H9 (cell line): ENCODE data around the gene TRIM26. TPM values are rescaled to one million over a fixed set of nuclear protein-coding genes. Genes with fewer than 3 reads are reported as not detected.

ENCODE experiments used
- DNase-seq: peaks from one replicate; pipeline ENCODE4 v3.0.0-alpha.2; 2017
- H2AFZ ChIP-seq: one replicate; pipeline ENCODE4 v1.6.1; 2013; ENCODE audit warnings: mild to moderate bottlenecking, low read length, control low read depth, moderate library complexity
- H2AK5ac ChIP-seq: 2 replicates; pipeline ENCODE4 v1.6.1; 2013; ENCODE audit warnings: low read length, control low read depth, mixed read lengths; ENCODE audit not compliant: insufficient read length
- H2BK120ac ChIP-seq: one replicate; pipeline ENCODE4 v1.6.1; 2013; ENCODE audit warnings: low read depth, mild to moderate bottlenecking, low read length, control low read depth, inconsistent platforms; ENCODE audit not compliant: poor library complexity, severe bottlenecking
- H2BK12ac ChIP-seq: 2 replicates; pipeline ENCODE4 v1.6.1; 2013; ENCODE audit warnings: low read length, control low read depth, mixed read lengths, low read depth; ENCODE audit not compliant: insufficient read length
- H2BK15ac ChIP-seq: 2 replicates; pipeline ENCODE4 v1.6.1; 2013; ENCODE audit warnings: low read depth, low read length, control low read depth
- H2BK20ac ChIP-seq: one replicate; pipeline ENCODE4 v1.6.1; 2013; ENCODE audit warnings: low read depth, mild to moderate bottlenecking, low read length, control low read depth, inconsistent platforms; ENCODE audit not compliant: poor library complexity, severe bottlenecking
- H2BK5ac ChIP-seq: 2 replicates; pipeline ENCODE4 v1.6.1; 2013; ENCODE audit warnings: low read length, control low read depth, mixed read lengths; ENCODE audit not compliant: insufficient read length
- H3K14ac ChIP-seq: 2 replicates; pipeline ENCODE4 v1.6.1; 2013; ENCODE audit warnings: low read length, control low read depth; ENCODE audit not compliant: insufficient read depth
- H3K18ac ChIP-seq: 2 replicates; pipeline ENCODE4 v1.6.1; 2013; ENCODE audit warnings: low read depth, mild to moderate bottlenecking, mixed read lengths, low read length, control low read depth; ENCODE audit not compliant: insufficient read length
- H3K23ac ChIP-seq: 2 replicates; pipeline ENCODE4 v1.6.1; 2013; ENCODE audit warnings: low read length, control low read depth, mixed read lengths, low read depth; ENCODE audit not compliant: insufficient read length
- H3K23me2 ChIP-seq: 2 replicates; pipeline ENCODE4 v1.6.1; 2013; ENCODE audit warnings: low read depth, mild to moderate bottlenecking, mixed read lengths, low read length, control low read depth; ENCODE audit not compliant: insufficient read length, poor library complexity, severe bottlenecking
- H3K27ac ChIP-seq: 2 replicates; pipeline ENCODE4 v1.5.1; 2013; ENCODE audit warnings: low read length, control low read depth, mixed read lengths, low read depth; ENCODE audit not compliant: insufficient read length
- H3K27me3 ChIP-seq: 2 replicates; pipeline ENCODE4 v1.6.1; 2013; ENCODE audit warnings: low read length, control low read depth, inconsistent platforms; ENCODE audit not compliant: insufficient read depth
- H3K4ac ChIP-seq: 2 replicates; pipeline ENCODE4 v1.6.1; 2013; ENCODE audit warnings: low read depth, mild to moderate bottlenecking, control low read depth, inconsistent platforms, low read length, moderate library complexity
- H3K4me1 ChIP-seq: 2 replicates; pipeline ENCODE4 v1.6.1; 2013; ENCODE audit warnings: low read length, control low read depth, inconsistent platforms; ENCODE audit not compliant: insufficient read depth
- H3K4me2 ChIP-seq: 2 replicates; pipeline ENCODE4 v1.6.1; 2013; ENCODE audit warnings: low read length, control low read depth, mixed read lengths; ENCODE audit not compliant: insufficient read length, insufficient read depth
- H3K56ac ChIP-seq: 2 replicates; pipeline ENCODE4 v1.6.1; 2013; ENCODE audit warnings: low read depth, mild to moderate bottlenecking, mixed read lengths, low read length, control low read depth; ENCODE audit not compliant: insufficient read length
- H3K79me1 ChIP-seq: 2 replicates; pipeline ENCODE4 v1.6.1; 2013; ENCODE audit warnings: low read depth, mild to moderate bottlenecking, moderate library complexity, low read length, control low read depth, inconsistent platforms; ENCODE audit not compliant: insufficient read depth, poor library complexity, severe bottlenecking
- H3K79me2 ChIP-seq: 2 replicates; pipeline ENCODE4 v1.6.1; 2013; ENCODE audit warnings: low read length, control low read depth, inconsistent platforms; ENCODE audit not compliant: insufficient read depth
- H3K9ac ChIP-seq: 2 replicates; pipeline ENCODE4 v1.6.1; 2013; ENCODE audit warnings: low read length, control low read depth, mixed read lengths; ENCODE audit not compliant: insufficient read length; ENCODE audit errors: extremely low read depth
- H3K9me3 ChIP-seq: one replicate; pipeline ENCODE4 v1.6.1; 2013; ENCODE audit warnings: low read depth, low read length, inconsistent platforms; ENCODE audit not compliant: control insufficient read depth
- H3T11ph ChIP-seq: one replicate; pipeline ENCODE4 v1.6.1; 2013; ENCODE audit warnings: mild to moderate bottlenecking, low read length, control low read depth, inconsistent platforms
- H4K20me1 ChIP-seq: one replicate; pipeline ENCODE4 v1.6.1; 2013; ENCODE audit not compliant: control insufficient read depth, insufficient read length, insufficient read depth
- H4K5ac ChIP-seq: 2 replicates; pipeline ENCODE4 v1.6.1; 2013; ENCODE audit warnings: low read depth, mild to moderate bottlenecking, mixed read lengths, low read length, control low read depth; ENCODE audit not compliant: insufficient read length
- H4K8ac ChIP-seq: replicated peaks from 2 replicates; pipeline ENCODE4 v1.6.1; 2013; ENCODE audit warnings: low read length, control low read depth, mixed read lengths, low read depth; ENCODE audit not compliant: insufficient read length
- H4K91ac ChIP-seq: 2 replicates; pipeline ENCODE4 v1.6.1; 2013; ENCODE audit warnings: low read depth, mild to moderate bottlenecking, moderate library complexity, mixed read lengths, low read length, control low read depth; ENCODE audit not compliant: insufficient read length
- H3K27ac Mint-ChIP-seq, 3 experiments: 2 replicates in 2 of 3; 3 replicates in 1 of 3; pipeline ENCODE4 v1.8.0; 2020 to 2021; ENCODE audit warnings: mixed read lengths in 3 of 3, mild to moderate bottlenecking in 1 of 3, moderate library complexity in 1 of 3
- H3K27me3 Mint-ChIP-seq: 2 replicates; pipeline ENCODE4 v1.8.0; 2021; ENCODE audit warnings: low read depth, mild to moderate bottlenecking, moderate library complexity, mixed read lengths
- H3K36me3 Mint-ChIP-seq, 3 experiments: 2 replicates in 2 of 3; 3 replicates in 1 of 3; pipeline ENCODE4 v1.8.0; 2020 to 2021; ENCODE audit warnings: low read depth in 3 of 3, mixed read lengths in 3 of 3; ENCODE audit not compliant: insufficient read depth in 1 of 3
- H3K4me1 Mint-ChIP-seq, 2 experiments: 2 replicates each; pipeline ENCODE4 v1.8.0; 2020; ENCODE audit warnings: mixed read lengths in 2 of 2
- H3K4me3 Mint-ChIP-seq, 2 experiments: 2 replicates in 1 of 2; 3 replicates in 1 of 2; pipeline ENCODE4 v1.8.0; 2020 to 2021; ENCODE audit warnings: mild to moderate bottlenecking in 2 of 2, mixed read lengths in 2 of 2, moderate library complexity in 1 of 2
- H3K9me3 Mint-ChIP-seq, 2 experiments: 2 replicates in 1 of 2; 3 replicates in 1 of 2; pipeline ENCODE4 v1.8.0; 2020; ENCODE audit warnings: mild to moderate bottlenecking in 2 of 2, mixed read lengths in 2 of 2, moderate library complexity in 1 of 2
- WGBS: extraction: QIAGEN DNeasy Blood & Tissue Kit; methylation state at CpG from one replicate; pipeline ENCODE4 v1.1.7; 2013; ENCODE audit warnings: missing lambda C conversion rate, low lambda C conversion rate, mixed read lengths; ENCODE audit not compliant: insufficient read length; ENCODE audit errors: extremely low coverage; 5-methylcytosine and 5-hydroxymethylcytosine counted together
- total RNA-seq: library from RNA; stranded (reverse); gene quantifications from 2 replicates; pipeline ENCODE4 v1.2.1, GENCODE V29; 2021
- TF ChIP-seq, protein P1 (sequence below): fragments of 200-600 bp; sonication (generic); conservative IDR thresholded peaks from 3 replicates; pipeline ENCODE4 v1.8.0; 2021; ENCODE audit warnings: antibody characterized with exemption, mild to moderate bottlenecking

The TRIM26 gene
- total RNA-seq, 1 experiment from 2014 or later = 35.8 TPM

DNA sequence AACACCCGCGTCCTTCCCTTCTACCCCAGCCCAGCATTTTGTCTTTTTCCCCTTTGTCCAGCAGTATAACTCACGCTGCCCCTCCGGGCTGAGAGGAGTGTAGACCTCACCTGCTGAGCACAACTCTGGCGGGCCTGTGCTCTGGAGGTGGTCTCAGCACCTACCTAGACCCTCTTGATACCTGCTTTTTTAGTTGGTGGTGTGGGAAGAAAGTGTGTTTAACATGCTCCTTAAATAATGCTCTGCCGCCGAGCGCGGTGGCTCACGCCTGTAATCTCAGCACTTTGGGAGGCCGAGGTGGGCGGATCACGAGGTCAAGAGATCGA lies 1.4 kb upstream of the TRIM26 start:
- H2BK20ac ChIP-seq = no peak overlapping the region
- peaks cover 10% of the 10 kb centered on the region for H3K27me3 Mint-ChIP-seq
- H3K4me3 Mint-ChIP-seq = peak overlapping the region; percentile 91 to 96
- TF ChIP-seq, protein P1, sequence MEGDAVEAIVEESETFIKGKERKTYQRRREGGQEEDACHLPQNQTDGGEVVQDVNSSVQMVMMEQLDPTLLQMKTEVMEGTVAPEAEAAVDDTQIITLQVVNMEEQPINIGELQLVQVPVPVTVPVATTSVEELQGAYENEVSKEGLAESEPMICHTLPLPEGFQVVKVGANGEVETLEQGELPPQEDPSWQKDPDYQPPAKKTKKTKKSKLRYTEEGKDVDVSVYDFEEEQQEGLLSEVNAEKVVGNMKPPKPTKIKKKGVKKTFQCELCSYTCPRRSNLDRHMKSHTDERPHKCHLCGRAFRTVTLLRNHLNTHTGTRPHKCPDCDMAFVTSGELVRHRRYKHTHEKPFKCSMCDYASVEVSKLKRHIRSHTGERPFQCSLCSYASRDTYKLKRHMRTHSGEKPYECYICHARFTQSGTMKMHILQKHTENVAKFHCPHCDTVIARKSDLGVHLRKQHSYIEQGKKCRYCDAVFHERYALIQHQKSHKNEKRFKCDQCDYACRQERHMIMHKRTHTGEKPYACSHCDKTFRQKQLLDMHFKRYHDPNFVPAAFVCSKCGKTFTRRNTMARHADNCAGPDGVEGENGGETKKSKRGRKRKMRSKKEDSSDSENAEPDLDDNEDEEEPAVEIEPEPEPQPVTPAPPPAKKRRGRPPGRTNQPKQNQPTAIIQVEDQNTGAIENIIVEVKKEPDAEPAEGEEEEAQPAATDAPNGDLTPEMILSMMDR = no peak
- no peak overlapping the region for H2BK5ac ChIP-seq
- H4K8ac ChIP-seq = no peak overlapping the region
- peaks cover 31 to 33% of the 10 kb centered on the region in 2 experiments for H3K4me1 Mint-ChIP-seq
- H4K5ac ChIP-seq = no peak overlapping the region
- no CpG with 5 or more reads among the region's 14 CpGs for WGBS
- H3K9ac ChIP-seq = peak overlapping the region; percentile 3
- H2BK120ac ChIP-seq = no peak overlapping the region
- no peak for DNase-seq
- no peak overlapping the region for H3K23ac ChIP-seq
- H3K79me1 ChIP-seq = peaks cover 4% of the 10 kb centered on the region
- H3K9me3 Mint-ChIP-seq = no peaks in the 10 kb centered on the region; a peak in 1 of 5 replicates
- peak overlapping the region; percentile 65 for H3K4me2 ChIP-seq
- no peak overlapping the region for H3K27ac Mint-ChIP-seq
- H4K91ac ChIP-seq = no peak overlapping the region
- no peak overlapping the region for H2BK15ac ChIP-seq
- H3K9me3 ChIP-seq = no peaks in the 10 kb centered on the region
- H2AK5ac ChIP-seq = no peak overlapping the region
- H4K20me1 ChIP-seq = no peaks in the 10 kb centered on the region
- H3K56ac ChIP-seq = no peak overlapping the region
- no peak overlapping the region for H2AFZ ChIP-seq
- no peak overlapping the region for H3K4ac ChIP-seq
- no peak overlapping the region for H3K14ac ChIP-seq
- no peaks in the 10 kb centered on the region for H3K27me3 ChIP-seq
- peaks cover 12% of the 10 kb centered on the region for H3K23me2 ChIP-seq
- peaks cover 7% of the 10 kb centered on the region; the same call in 1 of the 2 replicates for H3K4me1 ChIP-seq
- H3K27ac ChIP-seq = no peak overlapping the region
- H3K79me2 ChIP-seq = peaks cover 6% of the 10 kb centered on the region; the same call in 1 of the 2 replicates
- peaks cover 0 to 2% (median 0%) of the 10 kb centered on the region in 3 experiments; a peak in 3 of 7 replicates for H3K36me3 Mint-ChIP-seq
- no peak overlapping the region for H3K18ac ChIP-seq
- no peak overlapping the region for H2BK12ac ChIP-seq
- no peak overlapping the region for H3T11ph ChIP-seq
